ENCODE measurements around the gene TPST1. TPM values are rescaled to one million over a fixed set of nuclear protein-coding genes. Genes with fewer than 3 reads are reported as not detected.

TPST1 gene
- total and polyA plus RNA-seq, 9 of the 15 experiments (the other 6 are each of a cell fraction or from before 2014, with no cell fraction given), result 0.15 to 2.2 (median 0.53) TPM

GRCh38 chr7:66352071-66352470 lies 146.9 kb downstream of the TPST1 start:
- H3K4me3 ChIP-seq, result no peak overlapping the region
- POLR2A ChIA-PET, result no interaction called here
- H4K20me1 ChIP-seq (replicated peaks; ENCODE audit: control insufficient read depth, insufficient read depth, low read length), result no peaks in the 10 kb centered on the region
- peaks cover 16 to 53% of the 10 kb centered on the region in 2 experiments; a peak in 4 of 5 replicates for H3K27me3 ChIP-seq (ENCODE audit: control insufficient read depth in 2 of 2, insufficient read depth in 2 of 2, low read length in 2 of 2)
- no peaks in the 10 kb centered on the region for H3K4me1 ChIP-seq (replicated peaks in 1 of 2; ENCODE audit: control insufficient read depth in 2 of 2, insufficient read depth in 2 of 2, low read length in 2 of 2)
- peak; percentile 44; the same call in 1 of the 3 replicates for ATAC-seq
- peak; percentile 26 for FAIRE-seq
- 0% methylated on average over 4 of the region's 4 CpGs for WGBS (ENCODE audit: insufficient coverage, low coverage, missing lambda C conversion rate)
- no peaks in the 10 kb centered on the region for H3K79me2 ChIP-seq (ENCODE audit: control insufficient read depth, insufficient read depth, low read length)
- H3K9me1 ChIP-seq (ENCODE audit: control insufficient read depth, insufficient read depth, low read length), result no peaks in the 10 kb centered on the region
- TF ChIP-seq ATF6 (CRISPR knock-in tag; IDR thresholded peaks at IDR 0.05) (no peak), CTCF (IDR thresholded peaks at IDR 0.05 in 2 of 3, conservative IDR thresholded peaks at IDR 0.05 in 1 of 3; ENCODE audit: insufficient read depth in 2 of 3, low read depth in 1 of 3, low read length in 3 of 3) (0 out of 6 replicates have a peak, but pooled peaks of 1 of the 3 experiments have one; percentile 13), NCOA6 (IDR thresholded peaks at IDR 0.05) (no peak)
- H3K36me3 ChIP-seq (ENCODE audit: control insufficient read depth, insufficient read depth, low read length), result no peaks in the 10 kb centered on the region
- H3K4me2 ChIP-seq (ENCODE audit: insufficient read depth, low read length), result no peak overlapping the region
- DNase-seq (ENCODE audit: extremely low read depth in 1 of 4, low spot score in 3 of 4), result no peak
- in situ Hi-C loops (cut with MboI) (no loop called here), intact Hi-C loops (cut with micrococcal nuclease) (no loop called here)
- H3K27ac ChIP-seq (ENCODE audit: extremely low read depth, low read depth, low read length), result no peak overlapping the region
- CTCF ChIA-PET (ENCODE audit: low intra/inter-chr PET ratio), result no interaction called here
- no peaks in the 10 kb centered on the region for H3K9me3 ChIP-seq (replicated peaks; ENCODE audit: control insufficient read depth, insufficient read depth, low read depth, low read length)
- H2AFZ ChIP-seq (ENCODE audit: low read depth, low read length), result no peak overlapping the region
- BruUV-seq (replicated peaks), result no TSS peak
- no peak overlapping the region for H3K9ac ChIP-seq (ENCODE audit: insufficient read depth in 1 of 2, low read depth in 2 of 2, low read length in 2 of 2)

All from K562 (cell line).